Measurements from ENCODE around the gene ANP32A.

The ANP32A gene

GRCh38 chr15:68743256-68743655 is 77.4 kb downstream of the ANP32A start:
- no peak for DNase-seq

GRCh38 chr15:68739390-68740080 is 81.2 kb downstream of the ANP32A start:
- no peak for DNase-seq

GRCh38 chr15:68735610-68736009 is 85.1 kb downstream of the ANP32A start:
- DNase-seq, result no peak

GRCh38 chr15:68734881-68735280 is 85.8 kb downstream of the ANP32A start:
- DNase-seq, result no peak

- DNase-seq, result no peak
These were observed 86.3 kb downstream of the ANP32A start for GRCh38 chr15:68734352-68734751.

- no peak for DNase-seq
These were observed 87.0 kb downstream of the ANP32A start for GRCh38 chr15:68733666-68734065.

GRCh38 chr15:68732451-68732850 is 88.2 kb downstream of the ANP32A start:
- no peak for DNase-seq

- no peak for DNase-seq
These were observed 89.5 kb downstream of the ANP32A start for GRCh38 chr15:68730976-68731897.

- DNase-seq, result peak; percentile 68
These were observed 90.2 kb downstream of the ANP32A start for GRCh38 chr15:68730471-68730919.

GRCh38 chr15:68729789-68730411 is 90.8 kb downstream of the ANP32A start:
- no peak for DNase-seq

All from DMS53 (cell line).